ENCODE measurements around the gene HCN4.

HCN4 gene

DNA sequence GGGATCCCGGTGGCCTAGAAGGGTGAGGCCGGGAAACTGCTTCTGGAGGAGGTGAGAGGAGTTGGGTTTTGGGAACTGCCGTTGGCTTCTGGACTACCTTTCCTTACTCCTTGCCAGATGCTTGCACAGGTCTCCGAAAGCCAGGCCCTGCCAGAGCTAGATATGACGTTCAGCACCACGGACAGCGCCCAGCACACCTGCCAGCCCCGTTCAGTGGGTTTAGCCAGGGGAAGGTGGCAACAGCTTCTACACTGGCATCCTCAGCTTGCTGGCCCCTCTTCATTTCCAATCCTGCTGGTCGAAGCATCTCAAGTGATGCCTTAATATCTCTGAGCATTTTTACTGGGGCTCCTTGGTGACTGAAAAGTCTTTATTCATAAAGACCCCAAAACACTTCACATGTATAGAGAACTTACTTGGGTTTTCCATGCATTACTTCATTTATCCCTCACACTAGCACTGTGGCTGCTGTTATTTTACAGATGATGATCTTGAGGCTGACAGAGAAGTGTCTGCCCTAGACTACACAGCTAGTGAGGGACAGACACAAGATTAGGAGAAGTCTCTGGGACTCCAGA is 21.9 kb downstream of the HCN4 start:
- peak; percentile 16 to 54 (median 43) for DNase-seq (ENCODE audit: low read depth in 3 of 3)

DNA sequence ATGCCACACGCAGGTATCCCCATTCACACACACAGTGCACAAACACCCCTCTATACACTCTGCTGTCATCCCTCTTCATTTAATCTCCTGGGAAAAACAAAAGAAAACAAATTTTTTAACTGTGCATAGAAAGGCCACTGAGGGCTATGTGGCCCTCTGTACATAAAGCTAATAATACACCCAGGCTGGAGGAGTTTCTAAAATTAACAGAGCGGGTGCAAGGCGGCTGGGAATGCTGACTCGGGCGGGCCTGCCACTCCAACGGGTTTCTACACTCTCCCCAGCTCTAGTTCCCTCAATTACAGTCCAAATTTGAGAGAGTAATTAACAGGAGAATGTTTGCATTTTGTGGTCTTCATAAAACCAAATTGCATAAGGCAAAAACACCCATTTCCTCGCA is 23.1 kb downstream of the HCN4 start:
- DNase-seq (ENCODE audit: low read depth in 3 of 3): no peak

DNA sequence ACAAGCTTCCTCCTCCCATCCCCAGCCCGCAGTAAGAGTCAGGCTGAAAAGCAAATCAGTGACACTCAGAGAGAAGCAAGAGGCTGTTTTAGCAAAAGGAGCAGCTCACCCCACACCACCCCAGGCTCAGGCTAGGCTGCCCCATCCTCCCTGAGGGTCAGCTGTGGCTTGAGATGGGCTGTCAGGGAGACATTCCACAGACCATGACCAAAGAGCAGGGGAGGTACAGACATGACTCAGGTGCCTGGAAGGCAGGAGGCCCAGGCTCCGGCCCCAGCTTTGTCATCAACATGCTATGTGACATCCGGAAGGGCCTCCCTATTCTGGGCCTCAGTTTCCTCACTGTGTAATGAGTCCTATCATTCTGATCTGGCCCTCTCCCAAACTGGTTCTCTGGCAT is 24.7 kb downstream of the HCN4 start:
- no peak for DNase-seq (ENCODE audit: low read depth in 3 of 3)

DNA sequence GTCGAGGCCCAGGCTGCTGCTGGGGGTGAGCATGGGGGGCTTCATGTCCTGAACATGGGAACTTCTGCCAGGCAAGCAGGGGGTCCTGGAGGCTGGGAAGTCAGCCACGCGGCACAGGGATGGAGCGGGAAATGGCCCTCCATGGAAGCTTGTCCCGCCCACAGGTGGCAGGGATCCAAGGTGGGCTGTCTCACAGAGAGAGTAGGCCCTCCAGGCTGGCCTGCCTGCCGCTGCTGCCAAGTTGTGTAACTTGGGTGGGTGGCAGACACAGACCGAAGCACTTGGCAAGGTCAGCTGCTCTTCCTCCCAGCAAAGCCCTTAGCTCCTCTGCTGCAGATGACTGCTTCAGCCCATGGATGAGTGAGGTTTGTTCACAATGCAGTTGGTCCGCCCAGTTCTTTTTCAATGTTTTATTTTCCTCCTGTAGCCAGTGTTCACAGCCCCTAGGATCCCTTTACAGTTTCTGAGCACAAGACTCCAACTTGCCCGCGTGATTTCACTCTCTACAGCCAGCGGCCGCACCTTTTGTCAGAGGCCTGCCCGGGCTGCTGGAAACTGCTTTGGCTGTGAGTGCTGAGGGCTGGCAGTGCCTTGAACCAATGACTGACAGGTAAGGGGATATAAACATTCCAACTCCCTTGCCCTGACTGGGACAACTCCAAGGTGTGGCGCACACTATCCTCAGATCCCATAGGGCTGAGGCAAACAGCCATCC is 26.7 kb downstream of the HCN4 start:
- DNase-seq (ENCODE audit: low read depth in 3 of 3): no peak

DNA sequence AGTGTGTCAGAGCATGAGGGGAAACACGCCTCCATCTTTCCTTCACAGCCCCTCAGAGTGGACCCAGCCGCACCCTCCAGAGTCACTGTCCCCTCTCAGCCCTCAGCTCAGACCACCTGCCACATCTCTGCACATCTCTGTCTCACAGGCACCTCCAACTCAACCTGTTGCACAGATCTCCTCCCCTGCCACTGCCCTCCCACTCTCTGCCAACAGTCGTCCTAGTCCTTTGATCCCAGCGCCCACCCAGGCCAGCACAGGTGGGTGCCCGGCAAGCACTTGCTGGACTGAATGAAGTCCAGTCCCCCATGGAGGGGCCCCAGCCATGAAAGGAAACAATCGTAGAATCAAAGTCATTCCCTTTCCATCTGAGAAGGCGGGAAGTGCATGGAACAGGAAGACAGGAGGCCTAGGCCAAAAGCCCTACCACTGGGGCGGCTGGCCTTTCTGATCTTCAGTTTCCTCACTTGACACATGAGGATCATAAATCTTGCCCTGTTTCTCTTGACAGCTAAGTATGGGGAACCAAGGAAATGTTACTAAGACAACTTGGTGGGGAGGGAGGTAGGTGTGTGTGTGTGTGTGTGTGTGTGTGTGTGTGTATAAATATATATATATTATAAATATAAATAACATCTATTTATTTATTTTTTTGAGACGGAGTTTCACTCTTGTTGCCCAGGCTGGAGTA is 28.1 kb downstream of the HCN4 start:
- DNase-seq (ENCODE audit: low read depth in 3 of 3): no peak

DNA sequence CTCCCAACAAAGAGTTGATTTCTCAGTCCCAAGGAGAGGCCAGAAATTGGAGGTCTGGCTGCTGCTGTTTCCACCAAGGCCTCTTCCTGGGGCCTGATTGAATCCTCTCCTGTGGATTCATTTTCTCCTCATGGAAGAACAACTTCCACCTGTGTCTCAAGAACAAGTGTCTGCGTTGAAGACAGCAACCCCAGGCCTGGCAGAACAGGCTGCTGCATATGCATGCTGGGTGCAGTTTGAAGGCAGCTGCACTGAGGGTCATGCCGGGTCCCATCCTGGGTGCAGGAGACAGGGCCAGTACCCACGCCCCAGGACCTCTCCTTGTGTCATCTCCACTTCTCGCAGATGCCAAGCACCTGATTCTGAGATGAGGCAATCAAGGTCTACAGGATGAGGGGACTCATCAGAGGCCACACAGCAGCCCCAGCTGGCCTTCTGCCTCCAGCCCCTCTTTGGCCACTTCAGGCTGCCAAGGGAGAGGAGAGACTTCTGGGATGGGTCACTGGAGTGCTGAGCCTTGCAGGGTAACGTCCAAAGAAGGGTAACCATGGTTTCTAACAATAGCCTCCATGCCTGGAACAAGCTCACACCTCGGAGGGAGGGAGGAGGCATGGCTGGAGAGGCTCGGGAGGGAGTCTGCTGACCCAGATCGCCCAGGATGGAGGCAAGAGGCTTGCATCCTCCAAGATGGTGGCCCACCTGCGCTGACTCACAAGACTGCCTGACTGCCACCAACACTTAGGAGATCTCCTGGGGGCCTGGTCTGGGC is 30.0 kb downstream of the HCN4 start:
- no peak for DNase-seq (ENCODE audit: low read depth in 3 of 3)

DNA sequence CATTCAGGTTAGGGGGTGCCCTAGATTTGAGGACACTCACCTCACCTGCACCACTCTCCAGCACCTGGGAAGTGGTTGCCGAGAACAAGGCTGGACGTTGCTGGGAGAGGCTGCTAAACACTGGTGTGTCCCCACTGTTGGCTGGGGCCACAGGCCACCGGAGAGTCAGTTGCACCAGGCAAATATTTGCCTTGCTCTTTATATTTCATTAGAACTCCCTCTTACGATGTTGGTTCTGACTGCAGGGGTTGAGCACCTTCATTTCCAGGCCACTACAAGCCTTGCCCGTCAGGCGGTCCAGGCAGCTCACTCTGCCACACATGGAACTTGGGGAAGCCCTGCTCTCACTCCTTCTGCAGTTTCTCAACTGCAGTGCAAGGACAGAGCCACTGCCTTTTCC is 30.7 kb downstream of the HCN4 start:
- DNase-seq (ENCODE audit: low read depth in 3 of 3): no peak

DNA sequence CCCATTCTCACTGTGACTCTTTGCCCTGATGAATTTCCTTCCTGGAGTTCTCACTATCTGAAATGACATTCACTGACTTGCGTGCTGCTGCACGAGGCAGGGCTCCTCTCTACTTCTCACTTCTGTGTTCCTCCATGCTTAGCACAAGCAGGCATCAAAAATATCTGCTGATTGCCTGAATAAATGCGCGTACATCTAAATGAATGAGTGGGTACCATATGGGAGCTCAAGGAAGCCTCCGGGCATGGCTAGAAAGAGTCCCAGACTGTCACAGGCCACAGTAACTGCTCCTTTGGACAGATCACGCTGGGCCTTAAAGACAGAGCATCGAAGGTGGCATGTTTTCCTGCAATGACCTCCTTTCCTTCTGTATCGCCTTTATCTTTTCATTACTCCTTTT is 31.6 kb downstream of the HCN4 start:
- DNase-seq (ENCODE audit: low read depth in 3 of 3): no peak

DNA sequence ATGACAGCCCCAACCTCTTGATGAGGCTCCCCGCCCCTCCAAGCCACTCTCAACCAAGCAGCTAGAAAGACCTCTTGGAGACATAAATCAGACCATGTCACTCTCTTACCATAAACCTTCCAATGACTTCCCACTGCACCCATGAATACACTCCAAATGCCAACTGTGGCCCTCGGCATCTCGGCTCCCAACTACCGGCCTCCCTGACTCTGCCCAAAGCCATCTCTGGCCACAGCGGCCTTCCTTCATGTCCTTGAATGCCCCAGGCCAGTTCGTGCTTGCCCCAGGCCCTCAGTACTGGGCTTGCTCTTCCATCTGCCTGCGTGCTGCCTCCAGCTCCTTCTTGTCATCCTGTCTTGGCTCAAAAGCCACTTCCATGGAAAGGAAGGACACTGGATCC is 32.0 kb downstream of the HCN4 start:
- DNase-seq (ENCODE audit: low read depth in 3 of 3): no peak

DNA sequence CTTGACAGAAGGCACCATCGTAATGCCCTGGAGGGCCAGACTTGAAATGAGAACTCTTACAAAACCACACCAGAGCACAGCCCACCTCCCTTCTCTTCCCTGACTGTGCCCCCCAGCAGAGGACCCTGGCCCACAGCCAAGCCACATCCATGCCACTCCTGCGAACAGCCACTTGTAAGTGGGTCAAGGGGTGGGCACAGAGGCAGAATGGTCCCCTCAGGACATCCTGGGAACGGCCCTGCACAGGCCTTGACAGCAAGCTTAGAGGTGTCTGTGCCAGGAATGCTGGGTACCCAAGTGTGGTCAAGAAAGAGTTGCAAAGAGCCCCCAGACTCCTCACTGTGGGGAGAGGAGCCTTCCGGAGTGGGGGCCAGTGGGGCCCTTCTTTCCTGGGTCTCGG is 33.3 kb downstream of the HCN4 start:
- DNase-seq (ENCODE audit: low read depth in 3 of 3): no peak

DNA sequence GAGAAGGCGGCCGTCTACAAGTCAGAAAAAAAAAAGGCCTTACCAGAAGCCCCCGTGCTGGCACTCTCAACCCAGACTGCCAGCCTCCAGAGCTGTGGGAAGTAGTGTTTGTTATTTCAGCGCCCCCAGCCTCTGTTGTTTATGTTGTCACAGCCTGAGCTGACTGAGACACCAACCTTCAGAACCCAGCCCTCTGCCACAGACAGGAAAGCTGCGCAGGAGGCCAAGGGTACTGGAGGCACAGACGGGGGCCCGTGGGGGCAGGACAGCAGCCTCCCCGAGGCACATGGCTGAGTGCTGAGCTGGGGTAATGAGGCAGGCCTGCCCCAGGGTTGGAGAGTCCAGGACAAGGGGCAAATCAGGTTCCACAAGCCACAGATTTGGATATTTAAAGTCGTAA is 33.7 kb downstream of the HCN4 start:
- no peak for DNase-seq (ENCODE audit: low read depth in 3 of 3)

DNA sequence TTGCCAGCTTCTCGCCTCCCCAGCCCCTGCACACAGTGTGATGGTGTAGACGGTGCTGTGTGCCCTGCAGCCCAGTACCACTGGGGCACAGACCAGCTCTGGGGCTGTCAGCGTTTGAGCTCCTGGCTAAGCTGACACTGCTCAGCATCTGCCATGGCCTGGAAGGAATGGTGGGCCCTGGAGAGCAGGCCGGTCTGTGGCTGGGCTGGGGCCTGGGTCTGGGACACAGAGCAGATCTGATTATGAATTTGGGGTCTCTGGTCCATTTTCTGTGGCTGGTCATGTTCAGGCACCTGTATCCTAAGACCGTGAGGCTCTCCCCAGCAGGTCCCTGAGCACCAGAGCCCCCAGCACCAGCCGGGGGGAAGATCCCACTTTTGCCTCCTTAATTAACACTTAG is 34.7 kb downstream of the HCN4 start:
- DNase-seq (ENCODE audit: low read depth in 3 of 3): no peak

DNA sequence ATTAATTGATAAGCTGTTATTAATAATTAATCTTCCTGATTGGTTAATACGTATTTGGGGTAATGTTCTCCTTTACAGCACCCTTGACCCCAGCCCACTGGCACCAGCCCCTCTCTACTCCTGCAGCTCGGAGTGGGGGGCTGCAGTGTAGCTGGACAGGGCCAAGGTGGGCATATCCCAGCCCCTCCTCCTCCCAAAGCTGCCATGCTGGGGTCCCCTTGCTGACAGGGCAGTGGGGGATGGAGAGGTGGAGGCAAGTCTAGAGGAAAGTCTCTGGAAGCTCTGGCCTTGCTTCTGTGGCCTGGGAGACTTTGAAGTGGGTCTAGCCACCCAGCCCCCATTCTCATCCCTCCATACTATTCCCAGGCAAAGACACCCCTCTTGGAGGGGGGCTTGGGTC is 35.8 kb downstream of the HCN4 start:
- no peak for DNase-seq (ENCODE audit: low read depth in 3 of 3)

DNA sequence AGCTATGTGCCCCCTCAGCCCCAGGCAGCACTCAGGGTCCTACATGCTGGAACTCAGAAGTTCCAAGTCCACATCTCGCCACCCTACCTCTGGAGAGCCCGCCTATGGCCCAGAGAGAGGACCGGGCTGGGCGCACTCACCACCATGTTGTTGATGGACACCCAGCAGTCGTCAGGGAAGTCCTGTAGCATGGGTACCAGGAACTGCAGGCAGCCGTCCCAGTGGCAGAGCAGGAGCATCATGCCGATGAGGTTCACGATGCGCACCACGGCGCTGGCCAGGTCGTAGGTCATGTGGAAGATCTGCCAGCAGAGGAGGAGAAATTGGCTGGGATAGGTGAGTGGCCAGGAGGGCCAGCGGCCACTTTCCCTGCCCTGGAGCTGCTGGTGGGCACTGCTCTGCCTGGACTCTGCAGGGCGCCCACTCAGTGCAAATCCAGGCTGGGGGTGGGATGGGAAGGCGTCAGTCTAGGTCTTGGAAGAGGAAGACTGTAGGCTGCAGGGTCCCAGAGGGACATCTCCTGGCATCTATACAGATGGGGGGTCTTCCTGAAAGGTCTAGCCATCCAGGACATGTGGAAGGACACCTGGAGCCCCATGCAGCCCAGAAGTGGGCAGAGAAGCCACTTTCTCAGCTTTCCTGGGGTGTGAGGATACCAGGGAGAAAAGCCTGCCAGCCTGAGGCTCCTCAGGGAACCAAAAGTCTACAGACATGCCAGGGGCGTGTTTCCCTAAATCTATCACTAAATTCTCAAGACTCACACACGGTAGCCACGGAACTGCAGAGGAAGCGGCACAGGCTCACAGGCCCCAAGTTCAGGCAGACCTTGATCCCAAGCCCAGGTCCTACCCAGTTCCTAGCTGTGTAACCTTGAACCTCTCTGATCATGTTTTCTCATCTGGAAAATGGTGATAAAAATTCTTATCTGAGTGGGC is 36.5 kb downstream of the HCN4 start:
- no peak for DNase-seq (ENCODE audit: low read depth in 3 of 3)

DNA sequence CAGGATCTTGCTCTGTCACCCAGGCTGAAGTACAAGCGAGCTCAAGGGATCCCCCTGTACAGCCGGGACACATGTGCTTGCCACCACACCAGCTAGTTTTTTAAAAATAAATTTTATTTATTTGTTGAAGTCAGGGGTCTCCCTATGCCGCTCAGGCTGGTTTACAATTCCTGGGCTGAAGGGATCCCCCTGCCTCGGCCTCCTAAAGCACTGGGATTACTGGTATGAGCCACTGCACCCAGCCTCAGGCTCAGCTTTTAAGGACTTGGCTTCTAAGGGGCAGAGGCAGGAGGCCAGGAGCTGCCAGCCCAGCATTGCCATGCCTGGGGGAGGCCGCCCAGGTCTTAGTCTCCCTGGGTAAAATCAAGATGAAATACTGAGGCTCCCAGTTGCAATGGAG is 37.3 kb downstream of the HCN4 start:
- DNase-seq (ENCODE audit: low read depth in 3 of 3): no peak

DNA sequence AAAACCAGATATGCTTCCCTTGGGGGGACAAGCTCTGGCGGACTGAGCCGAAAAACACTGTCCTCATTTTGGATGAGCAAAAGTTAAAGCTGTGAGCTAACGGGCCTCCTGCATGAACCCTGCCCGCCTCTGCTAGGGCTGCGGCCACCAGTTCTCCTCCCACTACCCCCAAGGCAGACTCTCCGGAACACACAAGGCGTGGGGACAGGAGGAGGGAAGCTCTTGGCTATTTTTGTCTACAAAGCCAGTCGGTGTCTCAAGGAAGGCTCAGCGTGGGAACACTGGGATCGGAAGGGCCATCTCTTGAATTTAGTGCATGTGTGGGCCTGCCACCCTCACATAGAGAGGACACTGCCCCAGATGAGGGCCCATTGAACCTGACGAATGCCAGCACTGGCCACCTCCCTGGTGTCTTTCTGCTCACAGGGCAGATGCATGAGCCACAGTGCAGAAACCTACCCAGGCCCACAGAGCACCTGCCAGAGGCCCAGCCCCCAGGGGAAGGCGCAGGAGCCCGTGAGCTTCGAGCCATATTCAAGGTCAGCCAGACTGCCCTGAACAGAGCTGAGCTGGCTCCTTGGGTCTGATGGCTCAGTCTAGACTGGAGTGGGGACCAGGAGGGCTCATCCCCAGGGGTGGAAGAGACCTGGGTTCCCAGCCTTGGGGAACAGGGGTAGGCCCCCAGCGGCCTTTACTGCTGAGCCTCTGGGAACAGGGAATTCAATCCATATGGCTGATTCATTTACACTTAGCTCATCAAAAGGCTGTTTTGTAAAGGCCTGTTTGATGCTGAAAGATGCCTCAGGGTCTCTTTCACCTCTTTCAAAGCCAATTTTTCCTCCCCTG is 38.3 kb downstream of the HCN4 start:
- no peak for DNase-seq (ENCODE audit: low read depth in 3 of 3)

DNA sequence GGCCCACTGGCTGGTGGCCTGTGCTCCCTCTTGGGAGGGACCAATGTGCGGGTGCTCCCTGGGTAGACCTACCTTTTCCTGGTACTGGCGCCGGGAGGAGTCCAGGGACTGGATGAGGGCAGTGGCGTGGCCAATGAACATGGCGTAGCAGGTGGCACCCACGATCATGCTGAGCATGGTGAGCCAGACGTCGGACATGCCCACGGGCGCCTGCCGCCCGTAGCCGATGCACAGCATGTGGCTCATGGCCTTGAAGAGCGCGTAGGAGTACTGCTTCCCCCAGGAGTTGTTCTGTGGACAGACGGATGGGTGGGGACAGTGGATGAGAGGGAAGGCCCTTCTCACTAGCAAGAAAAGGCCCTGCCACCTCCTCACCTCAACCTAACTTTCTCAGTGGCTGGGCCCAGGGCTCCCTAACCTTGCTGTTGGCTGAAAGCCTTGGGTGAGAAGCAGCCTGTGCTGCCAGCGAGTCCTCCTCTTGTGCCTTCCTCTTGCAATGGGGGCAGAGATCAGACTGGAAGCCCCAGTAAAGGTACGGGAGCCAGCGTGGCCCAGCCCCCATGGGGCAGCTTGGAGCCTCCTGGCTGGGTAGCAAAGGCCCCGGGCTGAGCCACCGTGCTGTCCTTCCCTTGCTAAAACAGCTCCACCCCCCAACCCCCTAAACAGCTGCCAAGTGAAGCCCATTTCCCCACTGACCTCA is 39.1 kb downstream of the HCN4 start:
- no peak for DNase-seq (ENCODE audit: low read depth in 3 of 3)

DNA sequence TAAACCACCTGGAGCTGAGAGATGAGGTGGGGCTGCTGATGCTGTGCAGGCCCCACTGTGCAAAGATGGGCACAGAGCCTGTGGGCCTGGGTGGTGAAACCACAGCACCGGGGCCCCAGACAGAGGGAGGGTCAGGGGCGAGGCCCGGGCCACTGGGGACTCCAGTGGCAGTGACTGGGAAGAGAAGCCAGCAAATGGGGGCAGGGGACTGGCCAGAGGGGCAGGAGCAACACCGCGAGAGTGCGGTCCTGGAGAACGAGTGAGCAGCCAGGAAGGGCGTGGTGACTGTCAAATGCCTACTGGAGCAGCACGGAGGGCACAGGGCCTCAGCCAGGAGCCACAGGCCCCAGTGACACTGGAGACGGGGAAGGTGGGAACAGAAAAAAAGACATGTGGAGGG is 39.8 kb downstream of the HCN4 start:
- no peak for DNase-seq (ENCODE audit: low read depth in 3 of 3)

DNA sequence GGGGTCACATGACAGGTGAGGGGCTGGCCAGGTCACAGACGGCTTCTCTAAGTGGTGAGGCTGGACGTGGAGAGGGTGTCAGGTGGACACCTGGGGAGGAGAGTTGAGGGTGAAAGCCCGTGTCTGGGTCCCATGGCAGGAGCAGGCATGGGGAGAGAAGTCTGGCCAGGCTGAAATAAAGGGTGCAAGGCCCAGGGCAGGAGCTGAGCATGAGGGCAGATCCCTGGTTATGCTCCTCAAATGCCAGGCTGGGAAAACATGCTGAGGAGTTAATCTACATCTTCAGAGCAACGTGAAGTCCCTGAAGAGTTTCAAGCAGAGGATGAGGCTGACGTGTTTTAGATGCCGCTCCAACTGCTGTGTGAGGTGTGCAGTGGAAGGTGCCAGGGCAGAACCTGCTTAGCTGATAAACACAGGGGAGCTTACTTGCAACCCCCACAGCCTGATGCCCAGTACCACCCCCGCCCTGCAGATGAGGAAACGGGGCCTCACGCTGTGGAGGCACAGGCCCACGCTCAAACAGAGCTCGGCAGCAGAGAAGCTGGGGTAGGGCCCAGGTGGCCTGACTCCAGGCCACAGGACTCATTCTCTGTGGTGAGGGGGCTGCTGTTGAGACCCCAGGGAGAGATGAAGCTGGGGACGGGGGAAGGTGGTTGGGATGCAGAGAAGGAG is 40.5 kb downstream of the HCN4 start:
- no peak for DNase-seq (ENCODE audit: low read depth in 3 of 3)

Data from stimulated activated CD4-positive, alpha-beta T cell treated with anti-CD3 and anti-CD28 coated beads, TNF-alpha, amount 100 ng/mL, for 48 hours (primary cell).